ENCODE results near the gene ZG16. TPM values are rescaled to one million over a fixed set of nuclear protein-coding genes. Genes with fewer than 3 reads are reported as not detected.
A peak's percentile ranks its signal among the peaks of the same experiment; 100 is the strongest.

ZG16 gene
- total RNA-seq, 1 experiment from 2014 or later, result 0.26 TPM

GRCh38 chr16:29809031-29809747 lies 31.1 kb downstream of the ZG16 start:
- Histone ChIP-seq H3K4me3 (peak overlapping the region; percentile 58; the same call in 1 of the 2 replicates), H4K20me1 (ENCODE audit: insufficient read depth) (peaks cover 10% of the 10 kb centered on the region; the same call in 1 of the 2 replicates), H3K79me2 (ENCODE audit: low read depth) (peaks cover 17% of the 10 kb centered on the region), H3K4me1 (replicated peaks; ENCODE audit: insufficient read depth) (peaks cover 42% of the 10 kb centered on the region), H2AFZ (no peak overlapping the region), H3F3A (ENCODE audit: insufficient read depth, low read depth) (peaks cover 60% of the 10 kb centered on the region), H3K9me3 (ENCODE audit: insufficient read depth, low read depth) (no peaks in the 10 kb centered on the region), H3K9me2 (ENCODE audit: insufficient read depth) (no peaks in the 10 kb centered on the region), H3K27ac (no peak overlapping the region), H3K4me2 (peak overlapping the region; percentile 79), H3K27me3 (ENCODE audit: insufficient read depth, low read depth) (no peaks in the 10 kb centered on the region), H3K36me3 (ENCODE audit: low read depth) (0 out of 2 replicates have a peak, but pooled peaks cover 9% of the 10 kb centered on the region)
- no TSS peak for BruUV-seq (replicated peaks)
- intact Hi-C loops (cut with micrococcal nuclease; ENCODE audit: unreplicated experiment), result no loop called here
- TF ChIP-seq EZH2 (IDR thresholded peaks at IDR 0.05; ENCODE audit: low read depth) (no peak), CTCF (conservative IDR thresholded peaks at IDR 0.05) (no peak)
- ChIA-PET POLR2A (ENCODE audit: unreplicated experiment) (interaction anchor here (0.5 kb wide), 1 partner anchor 107 kb away, joined by 20 read pairs; no protein-coding TSS in a partner anchor), CTCF (interaction anchor here (1.5 kb wide), 1 partner anchor 39 kb away, joined by 10 read pairs; no protein-coding TSS in a partner anchor)
- no peak for DNase-seq

- H3K9me2 ChIP-seq (ENCODE audit: insufficient read depth), result no peaks in the 10 kb centered on the region
- peak overlapping the region; percentile 91; the same call in 1 of the 2 replicates for H3K4me2 ChIP-seq
- peaks cover 57% of the 10 kb centered on the region for H3F3A ChIP-seq (ENCODE audit: insufficient read depth, low read depth)
- TF ChIP-seq EZH2 (IDR thresholded peaks at IDR 0.05; ENCODE audit: low read depth), result no peak
- TF ChIP-seq CTCF (conservative IDR thresholded peaks at IDR 0.05), result no peak
- no TSS peak for BruUV-seq (replicated peaks)
- peaks cover 10% of the 10 kb centered on the region; the same call in 1 of the 2 replicates for H4K20me1 ChIP-seq (ENCODE audit: insufficient read depth)
- peaks cover 39% of the 10 kb centered on the region for H3K4me1 ChIP-seq (replicated peaks; ENCODE audit: insufficient read depth)
- 0 out of 2 replicates have a peak, but pooled peaks cover 9% of the 10 kb centered on the region for H3K36me3 ChIP-seq (ENCODE audit: low read depth)
- ChIA-PET POLR2A (ENCODE audit: unreplicated experiment) (no interaction called here), CTCF (no interaction called here)
- H3K4me3 ChIP-seq, result no peak overlapping the region
- intact Hi-C loops (cut with micrococcal nuclease; ENCODE audit: unreplicated experiment), result loop anchor here (2.0 to 10.0 kb wide), 2 partner anchors 185 to 215 kb away; partner anchors contain the start of gene HIRIP3
- H3K27me3 ChIP-seq (ENCODE audit: insufficient read depth, low read depth), result no peaks in the 10 kb centered on the region
- H3K79me2 ChIP-seq (ENCODE audit: low read depth), result peaks cover 17% of the 10 kb centered on the region
- H2AFZ ChIP-seq, result no peak overlapping the region
- DNase-seq, result no peak
- no peak overlapping the region for H3K27ac ChIP-seq
- H3K9me3 ChIP-seq (ENCODE audit: insufficient read depth, low read depth), result no peaks in the 10 kb centered on the region
These were observed 32.0 kb downstream of the ZG16 start for GRCh38 chr16:29809850-29810698.

- BruUV-seq (replicated peaks), result TSS peak; percentile 17
- Histone ChIP-seq H3K79me2 (ENCODE audit: low read depth) (peaks cover 17% of the 10 kb centered on the region), H4K20me1 (ENCODE audit: insufficient read depth) (peaks cover 10% of the 10 kb centered on the region; the same call in 1 of the 2 replicates), H2AFZ (no peak overlapping the region), H3K36me3 (ENCODE audit: low read depth) (0 out of 2 replicates have a peak, but pooled peaks cover 9% of the 10 kb centered on the region), H3K9me2 (ENCODE audit: insufficient read depth) (no peaks in the 10 kb centered on the region), H3K4me2 (peak overlapping the region; percentile 91), H3K4me3 (peak overlapping the region; percentile 58; the same call in 1 of the 2 replicates), H3K4me1 (replicated peaks; ENCODE audit: insufficient read depth) (peaks cover 44% of the 10 kb centered on the region), H3K27ac (no peak overlapping the region), H3F3A (ENCODE audit: insufficient read depth, low read depth) (peaks cover 58% of the 10 kb centered on the region), H3K27me3 (ENCODE audit: insufficient read depth, low read depth) (no peaks in the 10 kb centered on the region), H3K9me3 (ENCODE audit: insufficient read depth, low read depth) (no peaks in the 10 kb centered on the region)
- TF ChIP-seq EZH2 (IDR thresholded peaks at IDR 0.05; ENCODE audit: low read depth), result no peak
- TF ChIP-seq CTCF (conservative IDR thresholded peaks at IDR 0.05), result no peak
- no peak for DNase-seq
- intact Hi-C loops (cut with micrococcal nuclease; ENCODE audit: unreplicated experiment), result loop anchor here (2.0 to 10.0 kb wide), 2 partner anchors 184 to 216 kb away; partner anchors contain the start of gene HIRIP3
- ChIA-PET POLR2A (ENCODE audit: unreplicated experiment) (interaction anchor here (0.6 kb wide), 1 partner anchor 9 kb away, joined by 3 read pairs; the partner anchor contains the start of gene MVP), CTCF (no interaction called here)
These were observed 32.7 kb downstream of the ZG16 start for GRCh38 chr16:29810699-29811169.
